NCI-H510A treated with DMSO at 0.1 percent for 48 hours (cell line): ENCODE results near the gene ANKS1B.

Experiments used
- DNase-seq: peaks from one replicate; lab custom pipeline; 2025; lab: John Stamatoyannopoulos, UW

Gene ANKS1B

DNA sequence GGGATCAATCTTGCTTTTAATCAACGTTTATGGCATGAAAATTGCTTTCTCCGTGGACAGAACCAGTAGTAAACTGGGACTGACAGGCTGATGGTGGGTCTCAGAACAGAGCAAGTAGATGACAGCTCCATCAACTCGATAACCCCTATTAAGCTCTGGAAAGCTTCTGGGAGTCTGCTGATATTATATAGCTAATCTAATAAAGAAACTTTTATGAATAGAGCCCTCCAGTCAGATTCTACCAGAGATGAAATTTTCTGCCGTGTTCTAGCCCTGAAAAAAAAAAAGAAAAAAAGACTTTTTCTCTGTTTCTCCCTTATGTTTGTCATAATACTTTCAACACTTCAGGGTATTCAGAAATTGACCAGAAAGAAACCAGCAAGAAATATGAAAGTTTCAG lies 1168.0 kb downstream of the ANKS1B start:
- DNase-seq = no peak

DNA sequence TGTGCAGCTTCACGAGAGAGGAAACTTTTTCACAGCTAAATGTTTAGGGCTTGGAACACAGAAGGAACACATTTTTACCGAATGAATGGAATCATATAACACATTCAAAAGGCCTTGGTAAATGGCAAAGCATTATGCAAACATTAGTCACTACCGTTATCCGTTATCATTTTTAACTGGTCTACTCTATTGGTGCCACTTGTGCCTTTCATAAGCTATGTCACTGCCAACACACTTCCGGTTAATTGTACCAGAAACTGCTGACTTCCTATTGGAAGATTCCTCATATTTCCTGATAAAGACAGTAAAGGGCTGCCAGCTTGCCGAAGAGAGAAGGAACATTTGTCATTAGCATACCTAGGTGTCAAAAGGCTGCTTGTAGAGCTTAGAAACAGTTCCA lies 1170.5 kb downstream of the ANKS1B start:
- DNase-seq = no peak

DNA sequence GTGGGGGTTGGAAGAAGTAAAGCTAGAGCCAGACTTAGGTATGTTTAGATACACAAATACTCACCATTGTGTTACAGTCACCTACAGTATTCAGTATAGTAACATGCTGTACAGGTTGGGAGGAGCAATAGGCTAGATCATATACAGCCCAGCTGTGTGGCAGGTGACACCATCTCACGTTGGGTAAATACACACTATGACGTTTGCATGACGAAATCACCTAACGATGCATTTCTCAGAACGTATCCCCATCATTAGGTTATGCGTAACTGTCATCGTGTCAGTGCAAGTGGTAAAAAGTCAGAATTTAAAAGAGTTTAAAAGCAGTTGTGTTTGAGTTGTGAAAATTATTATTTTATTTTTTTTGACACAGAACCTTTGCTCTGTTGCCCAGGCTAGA lies 1172.5 kb downstream of the ANKS1B start:
- DNase-seq = no peak

DNA sequence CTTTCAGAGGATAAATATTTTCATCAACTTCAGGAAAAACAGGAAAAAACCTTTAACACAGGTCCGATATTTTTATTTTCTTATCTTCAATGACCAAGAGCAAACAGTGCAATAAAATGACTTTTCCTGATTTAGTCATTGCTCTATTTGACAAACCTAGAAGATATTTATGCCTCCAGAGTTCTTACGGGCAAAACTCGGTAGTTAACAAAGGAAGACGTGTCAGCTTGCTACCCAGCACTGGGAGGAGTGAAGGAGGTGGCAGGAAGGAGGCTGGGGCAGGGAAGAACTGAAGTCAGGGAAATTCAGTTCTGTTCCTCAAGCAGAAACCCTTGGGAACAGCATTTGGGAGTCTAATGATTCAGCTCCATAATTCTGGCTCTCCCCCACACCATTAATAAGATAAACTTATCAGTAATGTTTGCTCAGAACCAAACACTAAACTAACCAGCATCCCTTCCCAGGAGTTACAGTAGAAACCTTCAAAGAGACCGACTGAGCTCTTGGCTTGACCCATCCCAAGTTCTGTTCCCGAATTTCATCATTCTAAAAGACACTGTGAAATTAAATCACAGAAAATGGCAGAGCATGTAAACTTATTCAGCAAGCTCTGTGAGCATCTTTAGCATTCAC lies 1176.4 kb downstream of the ANKS1B start:
- DNase-seq = no peak

DNA sequence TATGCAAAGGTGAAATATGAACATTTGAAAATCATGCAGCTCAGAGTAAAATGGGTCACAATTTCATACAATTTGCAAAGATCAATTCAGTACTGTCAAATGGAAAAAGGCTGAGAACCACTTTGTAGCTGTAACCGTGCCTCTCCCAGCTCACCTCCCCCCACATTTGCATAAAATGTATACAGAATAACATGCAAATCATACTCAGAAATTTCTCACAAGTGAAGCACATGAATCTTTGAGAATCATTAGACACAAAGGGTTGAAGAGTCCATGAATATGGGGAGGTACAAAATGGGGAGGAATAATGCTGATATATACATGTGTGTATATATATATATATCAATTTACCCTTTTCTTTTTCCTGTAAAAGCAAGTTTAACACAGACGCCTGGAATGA lies 1177.5 kb downstream of the ANKS1B start:
- no peak for DNase-seq

DNA sequence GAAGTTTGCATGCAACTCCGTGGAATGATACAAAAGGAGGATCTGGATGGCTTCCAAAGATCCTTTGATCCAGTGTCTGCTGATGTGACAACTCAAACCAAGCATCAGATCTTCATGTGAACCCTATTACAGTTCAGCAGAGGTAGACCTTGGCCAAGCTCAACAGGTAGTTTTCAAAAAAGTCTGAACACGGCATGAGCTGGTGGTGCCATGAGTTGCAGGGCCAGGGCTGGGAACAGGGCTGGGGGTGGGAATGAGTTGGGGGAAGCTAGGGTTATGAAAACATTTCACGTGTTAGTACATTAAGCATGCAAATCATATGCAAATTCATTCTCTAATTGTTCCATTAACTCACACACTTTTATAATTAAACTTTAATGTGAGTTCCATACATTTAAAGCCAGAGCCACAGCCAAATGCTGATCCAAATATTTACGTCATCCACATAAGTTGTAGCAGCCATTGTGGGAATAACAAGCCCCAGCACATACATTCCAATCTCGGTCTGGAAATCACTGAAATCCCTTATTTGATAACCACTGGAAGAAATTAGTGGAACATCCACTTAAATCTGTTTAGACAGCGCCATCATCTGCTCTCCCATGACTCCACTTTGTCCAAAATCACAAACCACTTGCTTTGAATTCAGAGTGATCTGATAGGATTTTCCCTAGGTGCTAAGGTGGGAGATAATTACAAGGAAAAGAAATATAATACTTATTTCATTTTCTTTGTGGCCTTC lies 1181.1 kb downstream of the ANKS1B start:
- DNase-seq = no peak

DNA sequence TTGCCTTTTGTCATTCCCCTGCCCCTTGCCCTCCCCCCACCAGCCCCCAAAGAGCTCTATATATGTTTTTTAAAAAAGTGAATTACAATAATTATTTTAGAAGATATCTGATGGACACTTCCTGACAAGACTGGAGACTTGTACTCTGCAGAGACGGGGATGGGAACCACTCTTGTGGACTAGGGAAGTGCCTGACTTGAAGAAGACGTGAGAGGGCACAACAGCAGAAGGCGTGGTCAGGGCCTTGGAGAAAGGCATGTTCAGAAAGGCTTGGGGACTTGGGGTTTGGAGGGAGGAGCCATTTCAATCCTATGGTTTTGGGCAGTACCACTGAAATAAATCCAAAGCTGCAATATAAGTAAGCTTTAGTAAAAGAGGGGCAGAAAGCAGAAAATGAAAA lies 1184.9 kb downstream of the ANKS1B start:
- no peak for DNase-seq

DNA sequence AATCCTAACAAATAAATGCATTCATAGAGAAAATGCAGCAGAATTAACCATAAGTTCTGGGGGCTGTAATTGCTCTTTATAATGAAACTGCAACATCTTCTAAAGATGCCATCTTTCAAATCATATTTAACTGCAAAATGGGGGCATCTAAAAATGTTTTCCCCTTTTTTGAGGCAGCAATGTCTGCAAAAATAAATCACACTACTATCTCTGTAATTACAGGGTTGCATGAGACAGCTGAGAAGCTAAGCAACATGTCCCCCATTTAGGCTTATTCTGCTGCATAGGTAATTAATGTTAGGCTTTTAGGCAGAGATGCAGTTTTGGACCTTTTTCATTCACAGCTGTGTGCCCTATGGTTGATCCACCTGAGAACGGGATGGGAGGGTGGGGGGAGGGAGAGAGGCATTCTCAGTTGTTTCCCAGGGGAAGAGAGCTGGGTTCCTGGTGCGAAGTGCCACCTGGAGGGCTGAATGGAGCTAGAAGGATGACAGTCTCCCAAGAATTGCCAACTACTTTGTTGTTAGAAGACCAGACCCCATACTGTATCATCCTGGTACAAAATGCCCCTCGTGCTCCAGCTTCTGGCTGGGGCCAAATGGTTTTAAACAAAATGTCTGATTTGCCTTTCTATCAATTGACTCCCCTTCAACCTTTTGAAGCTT lies 1185.5 kb downstream of the ANKS1B start:
- no peak for DNase-seq

DNA sequence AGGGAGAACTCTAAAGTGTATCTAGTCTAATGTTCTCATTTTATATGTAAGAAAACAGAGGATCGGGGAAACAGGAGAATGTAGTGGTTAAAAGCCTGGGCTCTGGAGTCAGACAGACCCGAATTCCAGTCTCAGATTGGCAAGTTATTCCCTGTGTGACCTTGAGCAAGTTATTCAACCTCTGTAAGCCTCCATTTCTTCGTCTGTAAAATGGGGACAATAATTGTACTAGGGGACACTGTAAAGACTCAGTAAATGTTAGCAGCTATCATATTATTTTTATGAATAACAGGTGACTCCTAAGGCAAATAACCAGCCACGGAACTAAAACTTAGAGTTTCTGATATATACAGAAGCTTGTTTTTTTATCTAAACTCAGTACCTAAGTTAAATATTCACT lies 1187.5 kb downstream of the ANKS1B start:
- DNase-seq = no peak

DNA sequence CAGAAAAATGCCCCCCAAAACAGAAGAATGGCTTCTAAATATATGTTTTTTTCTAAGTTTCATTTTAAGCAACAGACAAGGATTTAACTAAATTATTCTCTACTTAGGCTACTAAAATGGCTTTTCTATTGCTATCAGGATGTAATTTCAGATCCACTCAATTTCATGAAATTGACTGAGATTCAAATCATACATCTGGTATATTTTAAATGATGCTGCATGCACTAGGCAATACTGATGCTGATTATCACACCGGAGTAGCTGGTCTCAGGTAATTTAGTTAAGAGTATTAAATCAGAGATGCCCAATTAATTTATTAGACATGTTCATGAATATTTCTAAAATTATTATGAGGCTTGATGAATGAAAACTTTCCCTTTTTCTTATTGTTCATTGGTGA lies 1188.0 kb downstream of the ANKS1B start:
- DNase-seq = no peak

DNA sequence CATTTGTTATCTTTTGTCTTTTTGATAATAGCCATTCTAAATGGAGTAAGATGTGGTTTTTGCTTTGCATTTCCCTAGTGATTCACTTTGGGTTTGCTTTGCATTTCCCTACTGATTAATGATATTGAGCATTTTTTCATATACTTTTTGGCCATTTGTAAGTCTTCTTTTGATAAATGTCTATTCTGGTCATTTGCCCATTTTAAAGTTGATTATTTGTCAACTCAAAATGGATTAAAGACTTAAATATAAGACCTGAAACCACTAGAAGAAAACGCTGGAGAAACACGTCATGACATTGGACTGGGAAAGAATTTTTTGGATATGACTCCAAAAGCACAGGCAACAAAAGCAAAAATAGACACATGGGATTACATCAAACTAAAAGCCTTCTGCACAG lies 1191.6 kb downstream of the ANKS1B start:
- DNase-seq = no peak

DNA sequence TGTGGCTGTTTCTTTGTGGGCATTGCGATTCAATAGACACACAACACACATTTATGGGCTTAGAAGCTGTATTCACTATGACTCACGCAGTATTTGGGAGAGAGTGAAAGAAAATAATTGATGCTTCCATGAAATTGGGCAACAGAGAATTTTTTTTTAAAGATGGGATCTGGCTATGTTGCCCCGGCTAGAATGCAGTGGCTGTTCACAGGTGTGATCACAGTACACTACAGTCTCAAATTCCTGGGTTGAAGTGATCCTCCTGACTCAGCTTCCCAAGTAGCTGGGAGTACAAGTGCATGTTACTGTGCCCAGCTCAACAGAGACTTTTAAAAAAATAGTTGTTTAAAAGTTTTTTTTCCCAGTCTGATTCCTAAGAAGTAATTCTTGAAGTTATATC lies 1193.3 kb downstream of the ANKS1B start:
- no peak for DNase-seq

DNA sequence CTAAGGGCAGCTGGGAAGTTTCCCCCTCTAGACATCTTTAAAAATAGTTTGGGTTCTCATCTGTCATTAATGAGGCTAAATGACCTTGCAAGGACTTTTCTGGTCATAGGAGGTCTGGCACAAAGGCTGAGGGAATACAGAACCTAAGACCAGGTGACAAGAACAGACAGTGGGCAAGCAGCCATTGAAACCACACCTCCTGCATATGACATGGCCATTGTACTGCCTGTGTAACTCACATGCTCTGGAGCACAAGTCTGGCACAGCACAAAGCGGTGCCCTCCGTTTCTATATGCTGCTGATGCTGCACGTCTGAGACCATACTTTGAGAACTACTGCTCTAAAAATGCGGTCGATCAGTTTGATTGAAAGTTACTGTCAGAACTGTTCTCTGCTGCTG lies 1196.3 kb downstream of the ANKS1B start:
- DNase-seq = no peak

DNA sequence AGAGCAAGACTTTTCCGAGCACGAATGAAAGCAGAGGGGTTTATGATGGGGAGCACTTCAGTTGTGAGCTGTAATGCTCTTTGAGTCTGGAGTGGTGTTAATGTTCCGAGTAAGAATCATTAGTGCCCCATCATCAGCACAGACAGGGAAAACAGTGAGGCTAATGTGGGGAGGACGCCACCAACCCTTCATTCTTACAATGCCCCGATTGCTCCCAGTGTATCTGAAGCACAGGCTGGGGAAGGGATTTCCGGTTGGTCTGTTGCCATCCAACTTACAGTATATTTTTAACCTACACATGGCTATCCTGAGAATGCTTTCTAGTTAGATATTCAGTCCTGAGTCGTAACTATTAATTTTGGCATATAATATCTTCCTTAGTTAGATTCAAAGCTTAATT lies 1198.1 kb downstream of the ANKS1B start:
- DNase-seq = no peak

DNA sequence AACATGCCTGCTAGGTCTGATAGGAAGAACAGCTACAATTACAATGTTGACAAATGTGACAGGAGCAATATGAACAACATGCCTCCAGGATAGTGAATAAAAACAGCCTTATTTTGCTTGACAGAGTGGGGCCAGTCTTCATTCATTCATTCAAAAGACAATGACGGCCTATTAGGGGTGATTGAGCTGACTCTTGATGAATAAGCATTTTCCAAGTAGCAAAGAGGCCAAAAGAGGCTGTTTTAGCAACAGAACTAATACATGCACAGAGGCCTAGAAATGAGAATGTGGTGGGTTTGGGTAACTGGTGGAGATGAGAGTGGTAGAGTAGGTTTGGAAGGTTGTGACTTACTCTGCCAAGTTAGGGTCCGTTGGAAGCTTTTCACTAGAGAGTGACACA lies 1201.3 kb downstream of the ANKS1B start:
- DNase-seq = no peak

DNA sequence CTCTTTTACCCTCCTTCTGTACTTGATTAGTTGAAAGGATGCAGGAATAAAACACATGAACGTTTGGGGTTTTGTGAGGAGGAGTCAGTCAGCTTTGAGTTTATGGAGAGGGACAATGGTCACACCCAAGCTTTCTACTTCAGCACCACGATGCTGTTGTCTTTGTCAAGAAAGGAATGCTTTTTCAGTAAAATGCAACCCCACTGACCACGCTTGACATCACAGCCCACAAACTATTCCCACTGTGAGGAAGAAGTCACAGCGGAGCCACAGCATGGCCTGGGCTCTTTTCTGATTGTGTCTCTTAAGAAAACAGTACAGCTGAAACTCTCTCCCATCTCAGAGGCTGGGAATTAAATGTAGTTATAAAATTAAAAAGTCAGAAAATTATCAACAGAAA lies 1204.5 kb downstream of the ANKS1B start:
- DNase-seq = no peak

DNA sequence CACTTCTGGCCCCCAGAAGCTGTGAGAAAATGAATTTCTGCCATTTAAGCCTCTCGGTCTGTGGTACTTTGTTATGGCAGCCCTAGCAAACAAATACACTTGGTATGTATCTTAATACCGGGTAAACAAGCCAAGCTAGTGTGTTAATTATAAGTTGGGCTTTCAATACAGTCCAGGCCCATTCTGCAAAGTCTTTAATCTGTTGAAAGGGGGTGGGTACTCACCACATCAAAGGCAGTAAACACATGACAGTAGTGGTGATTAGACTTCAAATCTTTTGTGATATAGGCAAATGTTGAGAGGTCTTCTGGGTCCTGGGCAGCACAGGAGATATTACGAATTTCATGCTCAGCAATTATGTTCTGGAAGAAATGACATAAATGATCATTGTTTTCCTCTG lies 1211.9 kb downstream of the ANKS1B start:
- no peak for DNase-seq

DNA sequence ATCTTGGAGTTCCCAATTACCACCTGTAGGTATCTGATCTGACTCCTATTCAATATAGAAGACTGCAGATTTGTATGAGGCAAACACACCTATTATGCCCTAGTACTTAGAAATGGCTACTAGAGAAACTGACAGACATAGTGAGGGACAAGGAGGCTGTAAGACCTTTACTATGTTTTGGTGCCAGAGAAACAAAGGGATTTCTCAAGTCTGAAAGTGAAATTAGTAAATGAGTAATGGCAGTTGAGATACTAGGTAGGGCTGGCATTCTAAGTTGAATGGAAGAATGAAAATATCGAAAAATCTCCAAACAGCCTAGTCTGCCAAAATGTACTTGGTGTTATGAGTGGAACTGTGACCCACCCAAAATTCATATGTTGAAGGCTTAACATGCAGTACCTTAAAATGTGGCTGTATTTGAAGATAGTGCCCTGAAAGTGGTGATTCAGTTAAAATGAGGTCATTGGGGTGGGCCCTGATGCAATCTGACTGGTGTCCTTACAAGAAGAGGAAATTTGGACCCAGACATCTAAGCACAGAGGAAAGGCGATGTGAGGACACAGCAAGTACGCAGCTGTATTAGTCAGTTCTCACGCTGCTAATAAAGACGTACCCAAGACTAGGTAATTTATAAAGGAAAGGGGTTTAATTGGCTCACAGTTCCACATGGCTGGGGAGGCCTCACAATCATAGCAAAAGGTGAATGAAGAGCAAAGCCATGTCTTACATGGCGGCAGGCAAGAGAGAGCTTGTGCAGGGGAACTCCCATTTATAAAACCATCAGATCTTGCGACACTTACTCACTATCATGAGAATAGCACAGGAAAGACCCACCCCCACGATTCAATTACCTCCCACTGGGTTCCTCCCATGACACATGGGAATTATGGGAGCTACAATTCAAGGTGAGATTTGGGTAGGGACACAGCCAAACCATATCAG lies 1212.7 kb downstream of the ANKS1B start:
- DNase-seq = no peak

DNA sequence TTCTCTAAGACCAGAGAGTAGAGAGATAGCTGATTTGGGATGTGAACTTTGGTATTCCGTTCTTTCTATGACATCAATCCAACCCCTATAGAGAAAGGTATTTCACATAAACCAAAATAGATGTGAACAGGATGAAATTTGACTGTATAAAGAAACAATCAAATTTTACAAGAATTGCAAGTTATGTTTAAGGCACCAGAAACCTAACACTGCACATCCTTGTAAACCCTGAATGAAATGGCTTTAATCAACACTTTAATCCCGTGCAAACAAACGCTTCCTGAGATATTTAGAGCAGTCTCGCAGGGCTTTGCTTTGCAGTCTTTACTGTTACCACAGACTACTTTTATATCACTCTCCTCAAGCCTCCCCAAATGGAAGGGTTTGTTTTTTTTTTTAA lies 1214.5 kb downstream of the ANKS1B start:
- DNase-seq = no peak

DNA sequence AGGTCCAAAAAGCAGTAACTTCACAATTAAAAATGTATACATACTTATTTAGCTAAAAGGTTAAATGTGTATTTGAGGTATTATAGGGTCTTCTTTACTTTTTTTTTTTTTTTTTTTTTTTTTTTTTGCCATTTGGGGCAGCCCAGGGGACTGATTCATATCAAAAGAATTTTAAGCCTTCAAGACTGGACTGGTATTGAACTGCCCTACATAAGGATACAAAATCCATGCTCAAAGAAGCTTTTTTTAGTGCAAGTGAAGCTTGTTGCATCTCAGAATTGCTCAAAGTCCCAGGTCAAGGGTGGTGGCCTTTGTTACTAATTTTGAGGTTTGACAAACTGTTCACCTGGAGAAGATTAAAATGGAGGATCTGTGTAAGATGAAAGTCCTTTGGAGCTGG lies 1215.7 kb downstream of the ANKS1B start:
- DNase-seq = no peak

DNA sequence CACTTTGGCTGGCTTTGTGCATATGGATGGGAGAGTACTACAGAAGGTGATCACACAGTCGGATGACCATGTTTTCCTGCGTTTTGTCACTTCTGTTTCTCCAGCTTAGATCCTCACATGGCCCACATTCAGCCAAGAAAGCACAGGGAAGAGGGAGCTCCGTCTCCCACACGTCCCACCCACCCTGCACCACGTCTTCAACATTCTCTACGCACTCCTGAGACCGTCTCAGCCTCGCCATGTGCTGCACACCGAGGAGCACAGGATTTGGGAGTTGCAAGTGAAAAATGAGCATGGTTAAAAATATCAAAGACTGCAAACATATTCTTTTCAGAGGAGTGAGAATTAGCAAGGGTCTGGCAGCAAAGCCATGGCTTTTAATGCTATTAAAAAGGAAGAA lies 1217.5 kb downstream of the ANKS1B start:
- no peak for DNase-seq

DNA sequence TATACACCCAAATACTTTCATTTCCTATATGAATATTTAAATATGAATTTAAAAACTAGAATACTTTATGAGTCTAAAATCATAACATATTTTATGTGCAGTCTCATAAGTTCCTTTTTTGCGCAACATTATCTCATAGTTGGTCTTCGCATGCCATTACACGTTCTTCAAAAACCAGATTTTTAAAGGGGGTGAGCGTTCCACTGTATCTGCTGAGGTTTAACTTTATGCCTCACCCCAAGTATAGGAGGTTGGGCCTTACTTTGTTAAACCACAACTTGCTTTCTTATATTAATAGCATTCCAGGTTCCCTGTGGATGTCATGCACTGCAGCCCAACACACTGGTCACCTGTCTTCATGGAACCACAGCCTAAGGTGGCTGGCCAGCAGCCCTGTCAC lies 1221.1 kb downstream of the ANKS1B start:
- no peak for DNase-seq
